ENCODE results near the gene SLC35E1.
"Not testable (repeated sequence)": the region's sequence is repeated elsewhere in the genome, so short reads cannot be mapped to it uniquely, and the experiment has no call there.

- TF ChIP-seq CTCF (IDR thresholded peaks at IDR 0.05; ENCODE audit: insufficient read depth, low read length); POLR2AphosphoS5 (IDR thresholded peaks at IDR 0.05; ENCODE audit: low read depth); SPI1 (IDR thresholded peaks at IDR 0.05; ENCODE audit: borderline replicate concordance, low read depth): not testable (repeated sequence)
- TF ChIP-seq, protein P1, sequence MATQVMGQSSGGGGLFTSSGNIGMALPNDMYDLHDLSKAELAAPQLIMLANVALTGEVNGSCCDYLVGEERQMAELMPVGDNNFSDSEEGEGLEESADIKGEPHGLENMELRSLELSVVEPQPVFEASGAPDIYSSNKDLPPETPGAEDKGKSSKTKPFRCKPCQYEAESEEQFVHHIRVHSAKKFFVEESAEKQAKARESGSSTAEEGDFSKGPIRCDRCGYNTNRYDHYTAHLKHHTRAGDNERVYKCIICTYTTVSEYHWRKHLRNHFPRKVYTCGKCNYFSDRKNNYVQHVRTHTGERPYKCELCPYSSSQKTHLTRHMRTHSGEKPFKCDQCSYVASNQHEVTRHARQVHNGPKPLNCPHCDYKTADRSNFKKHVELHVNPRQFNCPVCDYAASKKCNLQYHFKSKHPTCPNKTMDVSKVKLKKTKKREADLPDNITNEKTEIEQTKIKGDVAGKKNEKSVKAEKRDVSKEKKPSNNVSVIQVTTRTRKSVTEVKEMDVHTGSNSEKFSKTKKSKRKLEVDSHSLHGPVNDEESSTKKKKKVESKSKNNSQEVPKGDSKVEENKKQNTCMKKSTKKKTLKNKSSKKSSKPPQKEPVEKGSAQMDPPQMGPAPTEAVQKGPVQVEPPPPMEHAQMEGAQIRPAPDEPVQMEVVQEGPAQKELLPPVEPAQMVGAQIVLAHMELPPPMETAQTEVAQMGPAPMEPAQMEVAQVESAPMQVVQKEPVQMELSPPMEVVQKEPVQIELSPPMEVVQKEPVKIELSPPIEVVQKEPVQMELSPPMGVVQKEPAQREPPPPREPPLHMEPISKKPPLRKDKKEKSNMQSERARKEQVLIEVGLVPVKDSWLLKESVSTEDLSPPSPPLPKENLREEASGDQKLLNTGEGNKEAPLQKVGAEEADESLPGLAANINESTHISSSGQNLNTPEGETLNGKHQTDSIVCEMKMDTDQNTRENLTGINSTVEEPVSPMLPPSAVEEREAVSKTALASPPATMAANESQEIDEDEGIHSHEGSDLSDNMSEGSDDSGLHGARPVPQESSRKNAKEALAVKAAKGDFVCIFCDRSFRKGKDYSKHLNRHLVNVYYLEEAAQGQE (IDR thresholded peaks at IDR 0.05; ENCODE audit: insufficient replicate concordance, low read depth), result not testable (repeated sequence)
Observed at GRCh38 chr19:16551902-16552301, 20.3 kb downstream of the SLC35E1 start.
